ENCODE measurements around the gene PER1. TPM values are rescaled to one million over a fixed set of nuclear protein-coding genes. Genes with fewer than 3 reads are reported as not detected.

Gene PER1
- total RNA-seq, 1 experiment from 2014 or later, result 17.1 TPM

DNA sequence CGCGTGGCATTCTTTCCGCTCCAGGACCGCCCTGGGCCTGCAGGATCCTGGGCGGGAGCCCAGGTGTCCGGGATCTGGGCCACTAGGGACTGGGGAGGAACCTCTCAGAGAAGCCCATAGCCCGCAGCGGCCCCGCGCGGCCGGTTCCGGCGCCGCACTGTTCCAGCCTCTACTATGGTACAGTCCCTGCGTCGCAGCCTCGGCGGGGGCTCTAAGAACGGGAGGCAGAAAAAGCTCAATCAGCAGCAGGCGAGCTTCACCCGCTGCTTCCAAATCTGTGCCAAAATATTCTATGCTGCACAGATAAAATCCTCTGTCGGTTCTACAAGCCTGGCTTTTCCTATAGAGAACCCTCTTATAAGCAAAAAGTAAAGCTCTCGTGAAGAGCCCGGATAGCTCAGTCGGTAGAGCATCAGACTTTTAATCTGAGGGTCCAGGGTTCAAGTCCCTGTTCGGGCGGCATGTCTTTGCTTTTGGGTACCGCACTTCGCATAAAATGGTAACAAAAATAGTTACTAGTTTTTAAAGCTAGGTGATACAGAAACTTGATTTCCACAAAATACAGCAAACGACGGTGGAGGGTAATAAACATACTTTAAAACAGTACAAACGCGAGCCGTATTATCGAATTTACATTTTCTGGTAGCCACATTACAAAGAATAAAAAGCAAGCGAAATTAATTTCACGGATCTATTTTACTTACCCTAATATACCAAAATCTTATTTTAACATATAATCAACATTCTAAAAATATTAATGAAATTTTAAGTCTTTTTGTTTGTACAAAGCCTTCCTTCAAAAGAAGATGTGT lies 33.2 kb downstream of the PER1 start:
- POLR2A ChIA-PET, result interaction anchor here (0.6 kb wide), 3 partner anchors 19 to 546 kb away, joined by 3 to 9 read pairs (median 7); no protein-coding TSS in a partner anchor
- CTCF ChIA-PET, result interaction anchor here (0.7 to 1.7 kb wide), 11 partner anchors 19 to 265 kb away, joined by 3 to 12 read pairs (median 4); no protein-coding TSS in a partner anchor

GRCh38 chr17:8117980-8118768 lies 34.0 kb downstream of the PER1 start, which contains the start of gene ALOXE3:
Gene ALOXE3, minus strand, starts transcription at chr17:8118514. Its CDS starts 524 bp downstream, at chr17:8117990.
- CTCF ChIA-PET, result interaction anchor here (1.1 to 1.7 kb wide), 2 partner anchors 24 to 41 kb away, joined by 3 to 12 read pairs; no protein-coding TSS in a partner anchor
- POLR2A ChIA-PET, result no interaction called here
- DNase-seq (ENCODE audit: low read depth, low spot score) (no peak), ATAC-seq (peak; percentile 21; the same call in 1 of the 2 replicates)
- H3K4me1 ChIP-seq (ENCODE audit: control insufficient read depth, insufficient read depth, low read length), result no peaks in the 10 kb centered on the region
- intact Hi-C loops (cut with micrococcal nuclease; ENCODE audit: unreplicated experiment), result loop anchor here (2.0 to 5.0 kb wide), 2 partner anchors 36 to 57 kb away; no protein-coding TSS in a partner anchor
- H3K9me3 ChIP-seq (ENCODE audit: control insufficient read depth, insufficient read depth, low read depth, low read length), result no peaks in the 10 kb centered on the region
- 0 out of 2 replicates have a peak, but pooled peaks have one; percentile 4 for TF ChIP-seq CTCF (IDR thresholded peaks at IDR 0.05)
- TF ChIP-seq REST (IDR thresholded peaks at IDR 0.05; ENCODE audit: insufficient read depth in 1 of 2, low read depth in 2 of 2, low read length in 1 of 2), result no peak
- H3K27me3 ChIP-seq (ENCODE audit: control insufficient read depth, insufficient read depth, low read length), result no peaks in the 10 kb centered on the region
- H3K4me3 ChIP-seq (ENCODE audit: low read depth in 2 of 2, low read length in 2 of 2), result peak within 1 kb of the TSS; percentile 60 to 91
- in situ Hi-C loops (cut with HindIII; ENCODE audit: low pct_unique_long_range_greater_than_20kb, low sequenced_read_pairs), result no loop called here
- H3K27ac ChIP-seq (ENCODE audit: low read length), result peak within 1 kb of the TSS; percentile 63; the same call in 1 of the 2 replicates
- no peaks in the 10 kb centered on the region for H3K36me3 ChIP-seq (ENCODE audit: control insufficient read depth, insufficient read depth, low read length)
- no TSS peak for BruUV-seq (replicated peaks)

More for the DNA sequence above, 33.2 kb downstream of the PER1 start:
- peak; percentile 68 for ATAC-seq
- Histone ChIP-seq H3K27me3 (ENCODE audit: control insufficient read depth, insufficient read depth, low read length) (no peaks in the 10 kb centered on the region), H3K27ac (ENCODE audit: low read length) (peak overlapping the region; percentile 63; the same call in 1 of the 2 replicates), H3K9me3 (ENCODE audit: control insufficient read depth, insufficient read depth, low read depth, low read length) (no peaks in the 10 kb centered on the region), H3K4me3 (ENCODE audit: low read depth in 2 of 2, low read length in 2 of 2) (peak overlapping the region; percentile 60 to 91), H3K4me1 (ENCODE audit: control insufficient read depth, insufficient read depth, low read length) (no peaks in the 10 kb centered on the region), H3K36me3 (ENCODE audit: control insufficient read depth, insufficient read depth, low read length) (no peaks in the 10 kb centered on the region)
- TF ChIP-seq CTCF (IDR thresholded peaks at IDR 0.05) (peak; percentile 97), POLR2AphosphoS5 (IDR thresholded peaks at IDR 0.05; ENCODE audit: low read depth, low read length) (no peak)
- no TSS peak for BruUV-seq (replicated peaks)
- intact Hi-C loops (cut with micrococcal nuclease; ENCODE audit: unreplicated experiment), result loop anchor here (2.0 to 5.0 kb wide), 2 partner anchors 37 to 58 kb away; no protein-coding TSS in a partner anchor
- in situ Hi-C loops (cut with HindIII; ENCODE audit: low pct_unique_long_range_greater_than_20kb, low sequenced_read_pairs), result no loop called here
- DNase-seq (ENCODE audit: low read depth, low spot score), result no peak

Data from Panc1 (cell line).